Measurements from ENCODE around the gene GSDME.

The GSDME gene

GRCh38 chr7:24769014-24769830 lies 12.0 kb upstream of the GSDME start:
- no peak for FAIRE-seq

- FAIRE-seq = no peak
Observed at GRCh38 chr7:24767878-24768569, 10.8 kb upstream of the GSDME start.

- FAIRE-seq = no peak
Observed at GRCh38 chr7:24764972-24765744, 7.9 kb upstream of the GSDME start.

GRCh38 chr7:24764011-24764410 lies 6.7 kb upstream of the GSDME start:
- no peak for FAIRE-seq

GRCh38 chr7:24763303-24763901 lies 6.1 kb upstream of the GSDME start:
- no peak for FAIRE-seq

- FAIRE-seq = no peak
Observed at GRCh38 chr7:24762771-24763170, 5.5 kb upstream of the GSDME start.

- no peak for FAIRE-seq
Observed at GRCh38 chr7:24760968-24761367, 3.7 kb upstream of the GSDME start.

GRCh38 chr7:24756545-24757352 lies 515 bp downstream of the GSDME start:
- no peak for FAIRE-seq

GRCh38 chr7:24755541-24756407 lies 1.5 kb downstream of the GSDME start:
- FAIRE-seq = no peak

GRCh38 chr7:24754906-24755506 lies 2.3 kb downstream of the GSDME start:
- no peak for FAIRE-seq

GRCh38 chr7:24752073-24752800 lies 5.0 kb downstream of the GSDME start:
- FAIRE-seq = no peak

GRCh38 chr7:24751484-24751883 lies 5.8 kb downstream of the GSDME start:
- FAIRE-seq = no peak

- FAIRE-seq = no peak
Observed at GRCh38 chr7:24750441-24751055, 6.7 kb downstream of the GSDME start.

- no peak for FAIRE-seq
Observed at GRCh38 chr7:24748521-24748920, 8.7 kb downstream of the GSDME start.

- FAIRE-seq = no peak
Observed at GRCh38 chr7:24745355-24745754, 11.9 kb downstream of the GSDME start.

GRCh38 chr7:24743471-24743870 lies 13.8 kb downstream of the GSDME start:
- FAIRE-seq = no peak

- no peak for FAIRE-seq
Observed at GRCh38 chr7:24742506-24743162, 14.6 kb downstream of the GSDME start.

- no peak for FAIRE-seq
Observed at GRCh38 chr7:24741679-24742505, 15.4 kb downstream of the GSDME start.

Measured in A204.1 (cell line).